Endodermal cell (in vitro differentiated cells): ENCODE data around the gene KLHL40. TPM values are rescaled to one million over a fixed set of nuclear protein-coding genes. Genes with fewer than 3 reads are reported as not detected.
"Not testable (repeated sequence)": the region's sequence is repeated elsewhere in the genome, so short reads cannot be mapped to it uniquely, and the experiment has no call there.

ENCODE experiments used
- DNase-seq: peaks from one replicate; pipeline ENCODE4 v3.0.0-alpha.2; 2017
- H3K27ac ChIP-seq: 2 replicates; pipeline ENCODE4 v1.5.1; 2013; ENCODE audit warnings: mild to moderate bottlenecking, low read depth, low read length, moderate library complexity
- H3K27me3 ChIP-seq: 2 replicates; pipeline ENCODE4 v1.6.1; 2013; ENCODE audit warnings: mild to moderate bottlenecking, low read length, moderate library complexity; ENCODE audit not compliant: insufficient read depth, control insufficient read depth, poor library complexity, severe bottlenecking
- H3K36me3 ChIP-seq: 2 replicates; pipeline ENCODE4 v1.7.0; 2013; ENCODE audit warnings: mild to moderate bottlenecking, low read length, moderate library complexity; ENCODE audit not compliant: control insufficient read depth, insufficient read depth
- H3K4me1 ChIP-seq: one replicate; pipeline ENCODE4 v1.7.0; 2013; ENCODE audit warnings: low read length; ENCODE audit not compliant: control insufficient read depth, insufficient read depth
- H3K4me3 ChIP-seq: 2 replicates; pipeline ENCODE4 v1.5.1; 2013; ENCODE audit warnings: mild to moderate bottlenecking, low read length, moderate library complexity
- H3K9ac ChIP-seq: 2 replicates; pipeline ENCODE4 v1.6.1; 2013; ENCODE audit warnings: mild to moderate bottlenecking, low read length, moderate library complexity; ENCODE audit not compliant: poor library complexity, severe bottlenecking; ENCODE audit errors: extremely low read depth
- H3K9me3 ChIP-seq: 2 replicates; pipeline ENCODE4 v1.6.1; 2013; ENCODE audit warnings: mild to moderate bottlenecking, low read length, moderate library complexity; ENCODE audit not compliant: control insufficient read depth
- H3K27ac Mint-ChIP-seq: 2 replicates; pipeline ENCODE4 v1.8.0; 2020; ENCODE audit warnings: mixed read lengths
- H3K27me3 Mint-ChIP-seq: 2 replicates; pipeline ENCODE4 v1.8.0; 2021; ENCODE audit warnings: mild to moderate bottlenecking, mixed read lengths; ENCODE audit not compliant: insufficient read depth
- H3K36me3 Mint-ChIP-seq: 2 replicates; pipeline ENCODE4 v1.8.0; 2020; ENCODE audit warnings: low read depth, mixed read lengths
- H3K4me1 Mint-ChIP-seq: 2 replicates; pipeline ENCODE4 v1.8.0; 2020; ENCODE audit warnings: mixed read lengths
- H3K4me3 Mint-ChIP-seq: 2 replicates; pipeline ENCODE4 v1.8.0; 2020; ENCODE audit warnings: mild to moderate bottlenecking, moderate library complexity, mixed read lengths
- H3K9me3 Mint-ChIP-seq: 2 replicates; pipeline ENCODE4 v1.8.0; 2020; ENCODE audit warnings: mild to moderate bottlenecking, mixed read lengths
- WGBS, 2 experiments: methylation state at CpG; one replicate each; pipeline versions ENCODE4 v1.1.5 to v1.1.7; 2013; ENCODE audit warnings: missing lambda C conversion rate in 2 of 2, mixed read lengths in 1 of 2; ENCODE audit not compliant: insufficient coverage in 1 of 2, insufficient read length in 1 of 2; 5-methylcytosine and 5-hydroxymethylcytosine counted together
- total RNA-seq, 2 donors: library from RNA; stranded (reverse); fragmentation: NEBNext Ultra II Directional in 1 of 2; extraction: Animal tissue kit (Norgen Biotek cat#: 25700) in 1 of 2; gene quantifications; 2 replicates in 1 of 2; 3 replicates in 1 of 2; pipeline ENCODE4 v1.2.1, GENCODE V29; 2021
- TF ChIP-seq, protein P1 (sequence below): fragments of 200-600 bp; sonication (generic); conservative IDR thresholded peaks from 2 replicates; pipeline ENCODE4 v1.5.0; 2021; ENCODE audit warnings: antibody characterized with exemption, mild to moderate bottlenecking

KLHL40 gene
- total RNA-seq, 2 donors from 2014 or later, result not detected

GRCh38 chr3:42721690-42722089 is 36.4 kb downstream of the KLHL40 start:
- H3K27me3 Mint-ChIP-seq, result no peaks in the 10 kb centered on the region
- peaks cover 5% of the 10 kb centered on the region for H3K9me3 Mint-ChIP-seq
- Histone ChIP-seq H3K27me3 (no peaks in the 10 kb centered on the region), H3K9ac (no peak overlapping the region), H3K36me3 (no peaks in the 10 kb centered on the region), H3K4me1 (no peaks in the 10 kb centered on the region), H3K4me3 (no peak overlapping the region), H3K9me3 (peaks cover 14% of the 10 kb centered on the region), H3K27ac (no peak overlapping the region)
- no peak for DNase-seq
- H3K27ac Mint-ChIP-seq, result no peak overlapping the region
- H3K4me3 Mint-ChIP-seq, result no peak overlapping the region
- H3K36me3 Mint-ChIP-seq, result no peaks in the 10 kb centered on the region
- H3K4me1 Mint-ChIP-seq, result peaks cover 5% of the 10 kb centered on the region
- WGBS, 2 experiments, result 85 to 92% methylated on average over 1 of the region's 1 CpG
- TF ChIP-seq, protein P1, sequence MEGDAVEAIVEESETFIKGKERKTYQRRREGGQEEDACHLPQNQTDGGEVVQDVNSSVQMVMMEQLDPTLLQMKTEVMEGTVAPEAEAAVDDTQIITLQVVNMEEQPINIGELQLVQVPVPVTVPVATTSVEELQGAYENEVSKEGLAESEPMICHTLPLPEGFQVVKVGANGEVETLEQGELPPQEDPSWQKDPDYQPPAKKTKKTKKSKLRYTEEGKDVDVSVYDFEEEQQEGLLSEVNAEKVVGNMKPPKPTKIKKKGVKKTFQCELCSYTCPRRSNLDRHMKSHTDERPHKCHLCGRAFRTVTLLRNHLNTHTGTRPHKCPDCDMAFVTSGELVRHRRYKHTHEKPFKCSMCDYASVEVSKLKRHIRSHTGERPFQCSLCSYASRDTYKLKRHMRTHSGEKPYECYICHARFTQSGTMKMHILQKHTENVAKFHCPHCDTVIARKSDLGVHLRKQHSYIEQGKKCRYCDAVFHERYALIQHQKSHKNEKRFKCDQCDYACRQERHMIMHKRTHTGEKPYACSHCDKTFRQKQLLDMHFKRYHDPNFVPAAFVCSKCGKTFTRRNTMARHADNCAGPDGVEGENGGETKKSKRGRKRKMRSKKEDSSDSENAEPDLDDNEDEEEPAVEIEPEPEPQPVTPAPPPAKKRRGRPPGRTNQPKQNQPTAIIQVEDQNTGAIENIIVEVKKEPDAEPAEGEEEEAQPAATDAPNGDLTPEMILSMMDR, result no peak

DNA sequence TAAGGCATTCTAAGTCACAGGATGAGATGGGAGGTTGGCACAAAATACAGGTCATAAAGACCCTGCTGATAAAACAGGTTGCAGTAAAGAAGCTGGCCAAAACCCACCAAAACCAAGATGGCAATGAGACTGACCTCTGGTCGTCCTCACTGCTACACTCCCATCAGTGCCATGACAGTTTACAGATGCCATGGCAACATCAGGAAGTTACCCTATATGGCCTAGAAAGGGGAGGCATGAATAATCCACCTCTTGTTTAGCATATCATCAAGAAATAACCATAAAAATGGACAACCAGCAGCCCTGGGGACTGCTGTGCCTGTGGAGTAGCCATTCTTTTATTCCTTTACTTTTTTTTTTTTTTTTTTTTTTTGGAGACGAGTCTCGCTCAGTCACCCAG is 37.1 kb downstream of the KLHL40 start:
- not testable (repeated sequence) for DNase-seq, H3K4me3 ChIP-seq, H3K36me3 ChIP-seq, H3K4me1 ChIP-seq, H3K27me3 Mint-ChIP-seq, H3K4me1 Mint-ChIP-seq, H3K27ac ChIP-seq, H3K36me3 Mint-ChIP-seq, H3K27me3 ChIP-seq, H3K9ac ChIP-seq, H3K9me3 Mint-ChIP-seq, H3K27ac Mint-ChIP-seq, H3K4me3 Mint-ChIP-seq
- WGBS, 2 experiments, result 80 to 91% methylated on average over 1 to 3 of the region's 3 CpGs
- peaks cover 14% of the 10 kb centered on the region for H3K9me3 ChIP-seq

- H3K27ac Mint-ChIP-seq, result no peak overlapping the region
- H3K9me3 Mint-ChIP-seq, result peaks cover 5% of the 10 kb centered on the region
- TF ChIP-seq, protein P1, result no peak
- peaks cover 8% of the 10 kb centered on the region for H3K4me1 Mint-ChIP-seq
- no peaks in the 10 kb centered on the region for H3K27me3 ChIP-seq
- H3K36me3 Mint-ChIP-seq, result no peaks in the 10 kb centered on the region
- H3K9ac ChIP-seq, result no peak overlapping the region
- H3K36me3 ChIP-seq, result no peaks in the 10 kb centered on the region
- H3K27ac ChIP-seq, result no peak overlapping the region
- WGBS, 2 experiments, result 92% methylated on average over 2 of the region's 2 CpGs; no CpG with 5 or more reads in 1 of the 2 experiments
- no peak for DNase-seq
- no peaks in the 10 kb centered on the region for H3K4me1 ChIP-seq
- H3K4me3 ChIP-seq, result no peak overlapping the region
- no peak overlapping the region for H3K4me3 Mint-ChIP-seq
- H3K9me3 ChIP-seq, result peaks cover 14% of the 10 kb centered on the region
- H3K27me3 Mint-ChIP-seq, result no peaks in the 10 kb centered on the region
Measured at GRCh38 chr3:42723219-42723618, 37.9 kb downstream of the KLHL40 start.

- DNase-seq, result no peak
Measured at GRCh38 chr3:42725454-42725853, 40.1 kb downstream of the KLHL40 start.

More at GRCh38 chr3:42725454-42725853, 40.1 kb downstream of the KLHL40 start:
- peaks cover 3% of the 10 kb centered on the region for H3K27me3 Mint-ChIP-seq
- H3K36me3 ChIP-seq, result no peaks in the 10 kb centered on the region
- H3K27ac ChIP-seq, result no peak overlapping the region
- H3K4me1 Mint-ChIP-seq, result peaks cover 3% of the 10 kb centered on the region
- peaks cover 5% of the 10 kb centered on the region for H3K9me3 Mint-ChIP-seq
- H3K9me3 ChIP-seq, result peaks cover 8% of the 10 kb centered on the region
- H3K27me3 ChIP-seq, result no peaks in the 10 kb centered on the region
- H3K36me3 Mint-ChIP-seq, result no peaks in the 10 kb centered on the region
- no peak overlapping the region for H3K4me3 ChIP-seq
- 95% methylated on average over 2 of the region's 2 CpGs; no CpG with 5 or more reads in 1 of the 2 experiments for WGBS, 2 experiments
- no peaks in the 10 kb centered on the region for H3K4me1 ChIP-seq
- no peak overlapping the region for H3K9ac ChIP-seq
- H3K27ac Mint-ChIP-seq, result no peak overlapping the region
- TF ChIP-seq, protein P1, result no peak
- no peak overlapping the region for H3K4me3 Mint-ChIP-seq
